Ovary (tissue), 9 donors: ENCODE results near the gene SYT6. TPM values are rescaled to one million over a fixed set of nuclear protein-coding genes. Genes with fewer than 3 reads are reported as not detected.

Experiments
- DNase-seq, 5 donors: peaks; one replicate each; pipeline ENCODE4 v3.0.0-alpha.2; 2019 to 2020
- H3K27ac ChIP-seq, 2 donors: fragments of 200-600 bp; one replicate each; pipeline versions ENCODE4 v1.5.1 to v1.8.0; 2019 to 2022
- H3K27me3 ChIP-seq: fragments of 200-600 bp; one replicate; pipeline ENCODE4 v1.8.0; 2022
- H3K36me3 ChIP-seq: fragments of 200-600 bp; sonication (generic); one replicate; pipeline ENCODE4 v1.5.1; 2019
- H3K4me1 ChIP-seq: one replicate; pipeline ENCODE4 v1.8.1; 2013; ENCODE audit warnings: mild to moderate bottlenecking, moderate library complexity; ENCODE audit not compliant: insufficient read depth
- H3K4me3 ChIP-seq: fragments of 200-600 bp; sonication (generic); one replicate; pipeline ENCODE4 v1.5.1; 2017
- H3K9me3 ChIP-seq, 2 donors: fragments of 200-600 bp in 1 of 2; sonication (generic) in 1 of 2; one replicate each; pipeline versions ENCODE4 v1.5.1 to v1.8.1; 2013 to 2019; ENCODE audit warnings: mild to moderate bottlenecking in 1 of 2, moderate library complexity in 1 of 2
- EP300 ChIP-seq: sonication (generic); formaldehyde crosslinking; IDR thresholded peaks from one replicate; pipeline ENCODE4 v1.6.1; 2017; ENCODE audit warnings: antibody characterized with exemption
- POLR2A ChIP-seq: fragments of 450-650 bp; IDR thresholded peaks from one replicate; pipeline ENCODE4 v1.6.1; 2017; ENCODE audit warnings: antibody characterized with exemption, mild to moderate bottlenecking, moderate library complexity
- WGBS, 3 donors: extraction: QIAGEN DNeasy Blood & Tissue Kit in 1 of 3; methylation state at CpG; one replicate each; pipeline versions ENCODE4 v1.1.5 to v1.1.7; 2013 to 2017; 5-methylcytosine and 5-hydroxymethylcytosine counted together
- intact Hi-C, 4 donors: fragments of 100-400 bp; cut with DNase I; formaldehyde crosslinking; loops; one replicate each; pipeline versions ENCODE4 v1.11.0 to v1.15.1; 2022 to 2023
- polyA plus RNA-seq, 2 donors: library from polyadenylated mRNA; stranded (reverse); fragments of 200-250 nt in 1 of 2; fragments of 350-450 nt in 1 of 2; fragmentation: Illumina TruSeq in 1 of 2; extraction: RNeasy Lipid Tissue Mini Kit (QIAGEN cat#74804) in 1 of 2; gene quantifications; one replicate each; pipeline ENCODE4 v1.2.3, GENCODE V29; 2013 to 2014
- total RNA-seq, 7 donors: library from RNA; depleted of rRNA in 2 of 7; stranded (reverse); fragments of >200 nt in 2 of 7; fragmentation: NEBNext Ultra II Directional in 3 of 7; extraction: Animal tissue kit (Norgen Biotek cat#: 25700) in 3 of 7; gene quantifications; one replicate each; pipeline versions ENCODE4 v1.1.0 to v1.2.4, GENCODE V29; 2016 to 2023
- TF ChIP-seq, protein P1 (sequence below), 3 donors: fragments of 450-650 bp in 2 of 3; fragments of 200-600 bp in 1 of 3; IDR thresholded peaks; one replicate each; pipeline versions ENCODE4 v1.5.1 to v1.8.0; 2016 to 2022; ENCODE audit warnings: antibody characterized with exemption in 3 of 3, mild to moderate bottlenecking in 1 of 3
- donor health status: DM: no; HTN: no; CAD: no; lungs with moderate emphysema.
- donor health status: DM: no; HTN: no; CAD: no.
- donor health status: Bipolar disorder and iron deficiency.
- donor health status: DM: yes; HTN: yes; CAD: no.
- donor health status: DM: no; HTN: no; CAD: no.
- donor health status: DM: yes; HTN: yes; CAD: no.

Gene SYT6
- total and polyA plus RNA-seq, 9 donors = 0.13 to 2.2 (median 0.35) TPM

DNA sequence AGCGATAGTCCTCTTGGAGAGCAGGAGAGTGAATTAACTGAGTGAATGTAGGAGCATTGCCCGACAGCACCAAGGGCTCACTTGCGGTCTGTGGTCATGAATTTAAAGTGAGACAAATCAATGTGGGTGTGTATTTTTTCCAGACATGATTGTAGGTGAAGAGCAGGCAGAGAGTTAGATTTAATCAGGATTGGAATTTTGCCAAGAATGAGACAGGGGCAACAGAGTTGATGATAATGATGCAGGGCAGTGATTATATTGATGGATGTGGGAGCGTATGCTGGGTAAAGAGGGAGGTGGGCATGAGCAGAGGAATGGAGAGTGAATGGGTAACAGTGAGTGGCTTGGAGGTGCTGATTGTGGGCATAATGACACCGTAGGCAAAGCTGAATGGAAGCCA is 20.0 kb upstream of the SYT6 start:
- H3K27ac ChIP-seq = no peak overlapping the region
- no peaks in the 10 kb centered on the region for H3K27me3 ChIP-seq
- no peak for DNase-seq
- no peak overlapping the region for H3K4me3 ChIP-seq
- intact Hi-C loops = no loop called here
- WGBS, 3 donors = 71 to 83% (median 80%) methylated on average over 5 of the region's 5 CpGs
- no peaks in the 10 kb centered on the region for H3K4me1 ChIP-seq
- no peaks in the 10 kb centered on the region for H3K9me3 ChIP-seq
- no peaks in the 10 kb centered on the region for H3K36me3 ChIP-seq
- TF ChIP-seq EP300 (no peak), POLR2A (no peak)
- TF ChIP-seq, protein P1, sequence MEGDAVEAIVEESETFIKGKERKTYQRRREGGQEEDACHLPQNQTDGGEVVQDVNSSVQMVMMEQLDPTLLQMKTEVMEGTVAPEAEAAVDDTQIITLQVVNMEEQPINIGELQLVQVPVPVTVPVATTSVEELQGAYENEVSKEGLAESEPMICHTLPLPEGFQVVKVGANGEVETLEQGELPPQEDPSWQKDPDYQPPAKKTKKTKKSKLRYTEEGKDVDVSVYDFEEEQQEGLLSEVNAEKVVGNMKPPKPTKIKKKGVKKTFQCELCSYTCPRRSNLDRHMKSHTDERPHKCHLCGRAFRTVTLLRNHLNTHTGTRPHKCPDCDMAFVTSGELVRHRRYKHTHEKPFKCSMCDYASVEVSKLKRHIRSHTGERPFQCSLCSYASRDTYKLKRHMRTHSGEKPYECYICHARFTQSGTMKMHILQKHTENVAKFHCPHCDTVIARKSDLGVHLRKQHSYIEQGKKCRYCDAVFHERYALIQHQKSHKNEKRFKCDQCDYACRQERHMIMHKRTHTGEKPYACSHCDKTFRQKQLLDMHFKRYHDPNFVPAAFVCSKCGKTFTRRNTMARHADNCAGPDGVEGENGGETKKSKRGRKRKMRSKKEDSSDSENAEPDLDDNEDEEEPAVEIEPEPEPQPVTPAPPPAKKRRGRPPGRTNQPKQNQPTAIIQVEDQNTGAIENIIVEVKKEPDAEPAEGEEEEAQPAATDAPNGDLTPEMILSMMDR (IDR thresholded peaks at IDR 0.05) = no peak

DNA sequence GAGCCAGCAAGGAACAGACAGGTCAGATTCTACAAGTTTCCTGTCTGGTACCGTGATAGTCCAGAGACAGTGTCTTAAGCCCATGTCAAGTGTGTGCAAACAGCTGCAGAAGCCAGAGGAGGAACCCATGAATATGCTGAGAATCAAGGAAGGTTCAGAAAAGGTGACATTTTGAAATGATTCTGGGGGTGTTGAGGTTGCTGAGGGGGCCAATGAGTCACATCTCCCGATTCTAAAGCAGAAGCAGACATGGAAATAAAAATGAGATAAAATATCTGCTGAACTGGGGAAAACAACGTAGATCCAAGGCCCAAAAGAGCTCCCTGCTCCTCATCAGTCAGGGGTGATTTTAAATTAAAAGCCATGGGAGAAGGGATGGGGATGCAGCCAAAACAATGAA is 15.8 kb upstream of the SYT6 start:
- no peak for DNase-seq
- intact Hi-C loops = no loop called here
- Histone ChIP-seq H3K9me3 (no peaks in the 10 kb centered on the region), H3K4me3 (no peak overlapping the region), H3K27ac (no peak overlapping the region), H3K4me1 (no peaks in the 10 kb centered on the region), H3K36me3 (no peaks in the 10 kb centered on the region), H3K27me3 (no peaks in the 10 kb centered on the region)
- TF ChIP-seq, protein P1 (IDR thresholded peaks at IDR 0.05) = no peak
- no peak for TF ChIP-seq POLR2A
- no peak for TF ChIP-seq EP300
- 63 to 73% (median 64%) methylated on average over 3 of the region's 3 CpGs for WGBS, 3 donors

DNA sequence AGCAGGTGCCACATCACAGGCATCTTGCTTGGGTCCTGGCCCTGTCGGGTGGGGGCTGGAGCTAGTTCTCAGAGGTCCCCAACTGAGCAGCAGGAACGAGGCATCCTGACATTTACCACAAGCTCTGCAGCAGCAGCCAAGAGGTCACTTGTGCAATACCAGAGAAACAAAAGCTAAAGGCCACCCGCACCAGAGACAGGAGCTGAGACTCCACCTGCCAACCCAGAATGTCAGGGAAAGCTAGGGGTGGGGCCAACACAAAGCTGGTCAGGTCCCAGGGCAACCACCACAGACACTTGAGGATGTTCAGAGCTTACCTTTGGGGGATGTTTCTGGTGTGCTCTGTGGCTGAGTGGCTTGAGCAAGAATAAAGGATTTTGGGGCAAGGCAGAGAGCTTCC is 13.6 kb upstream of the SYT6 start:
- H3K4me1 ChIP-seq = no peaks in the 10 kb centered on the region
- no peaks in the 10 kb centered on the region for H3K36me3 ChIP-seq
- no peak overlapping the region for H3K4me3 ChIP-seq
- no peak for DNase-seq
- TF ChIP-seq POLR2A (no peak), EP300 (no peak)
- TF ChIP-seq, protein P1 (IDR thresholded peaks at IDR 0.05) = no peak
- H3K9me3 ChIP-seq = no peaks in the 10 kb centered on the region
- intact Hi-C loops = no loop called here
- 77 to 83% (median 78%) methylated on average over 3 of the region's 3 CpGs for WGBS, 3 donors
- H3K27me3 ChIP-seq = no peaks in the 10 kb centered on the region
- H3K27ac ChIP-seq = no peak overlapping the region

DNA sequence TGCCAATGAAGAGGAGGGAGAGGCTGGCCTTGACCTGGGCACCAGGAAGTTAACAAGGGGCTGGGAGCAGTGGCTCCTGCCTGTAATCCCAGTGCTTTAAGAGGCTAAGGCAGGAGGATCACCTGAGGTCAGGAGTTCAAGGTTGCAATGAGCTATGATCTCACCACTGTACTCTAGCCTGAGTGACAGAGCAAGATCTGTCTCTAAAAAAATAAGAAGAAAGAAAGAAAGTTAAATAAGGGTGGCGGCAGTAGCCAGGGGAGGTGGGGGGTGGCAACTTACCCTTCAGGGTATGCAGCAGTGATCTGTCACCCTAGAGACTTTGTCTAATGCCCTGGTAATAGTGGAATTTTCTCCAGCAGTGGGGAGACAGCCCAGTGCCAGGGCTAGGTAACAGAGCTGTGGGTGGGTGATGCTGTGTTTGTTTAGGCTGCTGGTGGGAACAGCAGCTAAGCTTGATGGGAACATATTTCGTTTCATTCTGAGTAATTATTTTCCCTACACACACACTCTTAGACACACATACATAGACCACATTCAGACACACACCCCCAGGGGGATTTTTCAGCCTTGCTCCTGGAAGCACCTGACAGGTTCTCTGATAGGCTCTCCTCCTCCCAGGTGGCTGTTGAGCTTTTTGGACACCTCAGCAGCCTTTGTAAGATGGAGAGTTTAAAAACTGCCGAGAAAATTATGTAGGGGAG is 11.3 kb upstream of the SYT6 start:
- Histone ChIP-seq H3K27ac (no peak overlapping the region), H3K36me3 (no peaks in the 10 kb centered on the region), H3K4me1 (no peaks in the 10 kb centered on the region), H3K4me3 (no peak overlapping the region), H3K9me3 (no peaks in the 10 kb centered on the region), H3K27me3 (no peaks in the 10 kb centered on the region)
- DNase-seq = no peak
- WGBS, 3 donors = 74 to 88% (median 81%) methylated on average over 3 of the region's 3 CpGs
- TF ChIP-seq, protein P1 (IDR thresholded peaks at IDR 0.05) = no peak
- TF ChIP-seq POLR2A (no peak), EP300 (no peak)
- intact Hi-C loops = no loop called here
